ENCODE measurements around the gene ZBTB43.
"Not testable (repeated sequence)": the region's sequence is repeated elsewhere in the genome, so short reads cannot be mapped to it uniquely, and the experiment has no call there.

ZBTB43 gene, protein sequence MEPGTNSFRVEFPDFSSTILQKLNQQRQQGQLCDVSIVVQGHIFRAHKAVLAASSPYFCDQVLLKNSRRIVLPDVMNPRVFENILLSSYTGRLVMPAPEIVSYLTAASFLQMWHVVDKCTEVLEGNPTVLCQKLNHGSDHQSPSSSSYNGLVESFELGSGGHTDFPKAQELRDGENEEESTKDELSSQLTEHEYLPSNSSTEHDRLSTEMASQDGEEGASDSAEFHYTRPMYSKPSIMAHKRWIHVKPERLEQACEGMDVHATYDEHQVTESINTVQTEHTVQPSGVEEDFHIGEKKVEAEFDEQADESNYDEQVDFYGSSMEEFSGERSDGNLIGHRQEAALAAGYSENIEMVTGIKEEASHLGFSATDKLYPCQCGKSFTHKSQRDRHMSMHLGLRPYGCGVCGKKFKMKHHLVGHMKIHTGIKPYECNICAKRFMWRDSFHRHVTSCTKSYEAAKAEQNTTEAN

DNA sequence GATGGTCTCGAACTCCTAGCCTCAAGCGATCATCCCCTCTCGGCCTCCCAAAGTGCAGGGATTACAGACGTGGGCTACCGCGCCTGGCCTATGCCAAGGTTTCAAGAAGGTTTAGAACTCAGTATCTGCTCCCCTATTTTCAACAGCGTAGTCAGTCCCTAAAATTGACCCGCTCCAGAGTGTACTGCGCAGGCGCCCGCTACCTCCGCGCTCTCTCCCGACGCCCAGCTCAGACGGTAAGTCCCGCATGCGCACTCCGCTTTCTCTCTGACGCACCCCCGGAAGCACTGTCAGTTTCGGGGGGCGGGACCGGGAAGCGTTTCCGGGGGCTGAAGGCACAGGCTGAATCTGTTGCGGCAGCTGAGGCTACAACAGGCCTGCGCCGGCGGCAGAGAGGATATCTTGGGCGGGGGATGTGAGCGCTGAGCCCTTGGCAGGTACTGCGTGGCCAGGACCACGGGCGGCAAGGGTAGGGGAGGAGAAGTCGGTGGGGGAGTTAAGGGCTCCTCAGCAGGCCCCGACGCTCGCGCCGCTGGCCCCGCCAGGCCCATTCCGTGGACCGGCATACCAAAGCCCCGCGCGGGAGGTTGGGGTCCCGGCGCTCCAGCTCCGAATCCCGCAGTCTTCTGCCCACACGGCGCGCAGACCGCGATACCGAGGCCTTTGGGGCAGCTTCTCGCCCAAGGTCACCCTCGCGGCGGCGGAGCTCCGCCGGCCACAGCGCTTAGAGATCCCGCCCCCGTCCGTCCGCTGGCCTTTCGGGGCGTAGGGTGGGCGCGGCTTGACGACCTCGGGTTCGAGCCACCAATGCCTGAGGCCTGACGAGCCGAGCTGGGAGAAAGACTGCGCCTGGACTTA is at the start of gene ZBTB43:
ZBTB43 (plus strand) TSS at position 345 of the 858 bp plus-strand sequence. CDS start 27,470 bp downstream, outside the sequence.
- peak; percentile 96 for DNase-seq (ENCODE audit: low read depth in 2 of 2)

- DNase-seq (ENCODE audit: low read depth in 2 of 2), result no peak
Measured at GRCh38 chr9:126755317-126755875, 49.4 kb upstream of the ZBTB43 start.

DNA sequence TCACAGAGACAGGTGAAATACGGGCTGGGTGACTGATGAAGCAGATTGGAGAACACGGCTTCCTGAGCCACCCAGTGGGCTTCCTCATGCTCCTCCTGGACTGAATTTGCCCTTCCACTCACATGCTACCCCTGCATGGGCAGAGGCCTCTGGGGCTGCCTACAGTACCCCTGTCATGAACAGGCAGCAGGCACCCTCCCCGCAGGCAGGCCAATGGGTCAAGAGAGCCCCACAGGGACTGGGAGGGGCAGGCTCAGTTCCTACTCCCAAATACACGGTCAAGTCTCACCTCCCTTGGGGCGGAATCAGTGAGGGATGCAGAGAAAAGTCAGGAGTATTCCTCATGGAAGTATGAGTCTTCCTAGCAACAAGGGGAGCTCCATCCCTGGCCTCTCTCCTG is 48.6 kb upstream of the ZBTB43 start:
- no peak for DNase-seq (ENCODE audit: low read depth in 2 of 2)

GRCh38 chr9:126756876-126757415 is 47.9 kb upstream of the ZBTB43 start:
- DNase-seq (ENCODE audit: low read depth in 2 of 2), result no peak

GRCh38 chr9:126758916-126759585 is 45.8 kb upstream of the ZBTB43 start:
- no peak for DNase-seq (ENCODE audit: low read depth in 2 of 2)

GRCh38 chr9:126761274-126761673 is 43.6 kb upstream of the ZBTB43 start:
- DNase-seq (ENCODE audit: low read depth in 2 of 2), result no peak

DNA sequence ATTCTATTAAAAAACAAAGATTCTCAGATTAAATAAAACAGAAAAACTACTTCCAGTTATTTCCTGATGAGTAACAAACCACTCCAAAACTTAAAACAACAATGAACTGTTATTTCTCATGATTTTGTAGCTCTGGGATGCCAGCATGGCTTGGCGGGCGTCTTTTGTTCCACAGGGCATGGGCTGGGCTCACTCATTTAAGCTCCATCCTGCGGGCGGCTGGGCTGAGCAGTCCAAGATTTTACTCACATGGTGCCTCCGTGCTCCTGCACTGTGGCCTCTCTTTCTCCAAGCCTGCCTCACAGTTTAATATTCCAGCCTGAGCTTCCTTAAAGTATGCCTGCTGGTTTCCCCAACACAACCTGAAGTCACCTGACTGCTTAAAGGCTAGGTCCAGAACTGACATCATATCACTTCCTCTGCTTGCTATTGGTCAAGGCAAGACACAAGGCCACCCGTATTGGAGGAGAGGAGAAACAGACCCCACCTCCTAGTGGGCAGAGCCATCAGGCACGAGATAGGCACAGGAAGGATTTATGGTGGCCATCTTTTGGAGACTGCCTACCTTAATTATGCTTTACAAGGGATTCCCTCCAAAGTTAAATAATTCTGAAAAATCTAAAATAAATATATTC is 41.6 kb upstream of the ZBTB43 start:
- DNase-seq (ENCODE audit: low read depth in 2 of 2), result no peak

- no peak for DNase-seq (ENCODE audit: low read depth in 2 of 2)
Measured at GRCh38 chr9:126773004-126773607, 31.7 kb upstream of the ZBTB43 start.

- DNase-seq (ENCODE audit: low read depth in 2 of 2), result no peak
Measured at GRCh38 chr9:126775926-126776325, 28.9 kb upstream of the ZBTB43 start.

DNA sequence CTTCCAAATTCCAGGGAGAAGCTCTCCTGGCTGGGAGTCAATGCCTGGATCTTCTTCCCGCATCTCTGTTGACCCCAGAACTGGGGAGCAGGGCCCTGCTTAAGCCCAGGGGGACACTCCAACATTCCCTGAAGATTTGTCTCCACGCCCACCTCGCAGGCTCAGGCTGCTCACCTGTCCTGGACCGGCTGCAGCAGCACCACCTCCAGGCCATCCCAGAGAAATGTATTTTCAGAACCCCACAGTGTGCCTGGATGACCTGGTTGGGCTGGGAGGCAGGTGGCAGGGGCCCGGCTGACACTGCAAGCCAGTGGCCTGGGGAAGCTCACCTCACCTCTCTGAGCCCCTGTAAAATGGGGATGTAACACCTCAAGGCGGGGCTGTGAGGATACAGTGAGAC is 27.1 kb upstream of the ZBTB43 start:
- no peak for DNase-seq (ENCODE audit: low read depth in 2 of 2)

DNA sequence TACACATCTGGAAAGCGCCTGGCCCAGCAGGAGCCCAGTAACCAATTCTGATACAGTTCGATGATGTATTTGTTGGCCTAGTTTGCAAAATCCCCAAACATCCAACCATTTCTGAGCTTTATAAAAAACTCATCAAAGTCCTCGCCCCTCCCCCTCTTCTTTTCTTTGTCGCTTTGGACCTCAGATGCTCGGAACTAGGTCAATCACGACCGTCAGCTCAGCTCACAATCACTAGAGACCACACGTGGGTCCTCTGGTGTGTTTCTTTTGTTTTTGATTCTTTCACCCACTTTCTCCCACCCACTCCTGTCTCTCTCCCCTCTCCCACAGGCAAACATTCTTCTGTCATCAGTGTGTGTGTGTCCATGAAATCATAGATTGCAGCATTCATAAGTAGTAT is 26.7 kb upstream of the ZBTB43 start:
- no peak for DNase-seq (ENCODE audit: low read depth in 2 of 2)

DNA sequence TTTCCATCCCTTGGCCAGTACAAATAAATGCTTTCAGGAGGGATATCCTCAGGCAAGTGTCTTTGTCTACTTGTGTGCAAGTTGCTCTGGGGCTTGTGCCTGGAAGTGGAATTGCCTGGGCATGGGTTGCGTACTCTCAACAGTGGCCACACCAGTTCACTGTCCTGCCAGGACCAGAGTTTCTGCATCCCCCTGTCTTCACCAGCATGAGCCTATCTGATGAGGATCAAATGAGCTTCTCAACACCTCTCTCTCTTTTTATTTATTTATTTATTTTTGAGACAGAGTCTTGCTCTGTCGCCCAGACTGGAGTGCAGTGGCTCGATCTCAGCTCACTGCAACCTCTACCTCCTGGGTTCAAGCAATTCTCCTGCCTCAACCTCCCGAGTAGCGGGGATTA is 26.1 kb upstream of the ZBTB43 start:
- DNase-seq (ENCODE audit: low read depth in 2 of 2), result not testable (repeated sequence)

DNA sequence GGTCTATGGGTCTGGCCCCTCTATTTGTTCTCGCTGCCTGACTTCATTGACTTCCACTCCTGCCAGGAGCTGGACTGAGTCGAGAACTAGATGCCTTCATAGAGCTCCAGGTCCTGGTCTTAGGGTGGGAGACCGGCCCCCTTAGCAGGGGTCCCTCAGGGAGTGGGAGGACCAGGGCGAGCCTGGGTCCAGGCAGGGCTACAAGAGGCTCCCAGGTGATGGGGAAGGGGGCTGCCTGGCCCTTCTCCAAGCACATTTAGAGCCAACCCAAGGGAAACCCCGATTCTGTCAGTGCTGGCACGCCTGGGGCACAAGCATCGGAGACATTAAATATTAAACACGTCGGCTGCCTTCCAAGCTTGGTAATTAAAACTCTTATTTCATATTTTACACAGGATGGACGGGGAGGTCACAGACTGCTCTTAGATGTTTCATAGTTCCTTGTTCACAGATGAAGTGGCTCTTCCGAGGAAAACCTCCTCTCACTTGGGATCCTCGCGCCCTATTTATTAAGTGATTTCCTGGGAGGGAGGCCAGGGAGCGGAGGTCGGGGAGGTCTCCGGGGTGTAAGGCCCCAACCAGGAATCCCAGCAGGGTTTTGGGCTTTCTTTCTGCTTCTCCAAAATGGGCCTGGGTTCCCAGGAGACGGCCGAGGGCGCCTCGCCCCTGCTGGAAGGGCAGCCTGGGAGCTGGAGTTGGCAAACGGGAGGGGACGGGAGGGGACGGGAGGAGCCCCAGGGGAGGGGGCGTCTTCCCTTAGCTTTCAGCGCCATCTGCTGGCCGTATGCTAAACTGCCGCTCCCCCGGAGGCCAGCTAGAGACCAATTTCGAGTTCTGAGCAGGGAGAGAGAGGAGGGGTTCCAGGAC is 23.4 kb upstream of the ZBTB43 start:
- peak; percentile 46 to 62 for DNase-seq (ENCODE audit: low read depth in 2 of 2)

DNA sequence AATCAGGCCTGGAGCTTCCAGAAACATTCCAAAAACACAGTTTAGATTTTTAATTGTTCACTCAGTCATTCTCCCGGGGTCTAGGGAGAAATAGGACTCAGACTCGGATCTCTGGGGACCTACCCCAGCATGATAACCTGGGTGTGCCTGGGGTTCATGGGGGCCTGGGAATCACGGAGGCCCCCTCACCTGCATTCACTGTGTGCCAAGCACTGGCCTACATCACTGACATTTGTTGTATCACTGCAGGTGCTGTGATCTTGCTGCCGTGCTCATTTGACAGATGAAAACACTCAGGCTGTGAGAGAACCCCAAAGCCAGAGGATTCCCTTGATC is 22.8 kb upstream of the ZBTB43 start:
- no peak for DNase-seq (ENCODE audit: low read depth in 2 of 2)

DNA sequence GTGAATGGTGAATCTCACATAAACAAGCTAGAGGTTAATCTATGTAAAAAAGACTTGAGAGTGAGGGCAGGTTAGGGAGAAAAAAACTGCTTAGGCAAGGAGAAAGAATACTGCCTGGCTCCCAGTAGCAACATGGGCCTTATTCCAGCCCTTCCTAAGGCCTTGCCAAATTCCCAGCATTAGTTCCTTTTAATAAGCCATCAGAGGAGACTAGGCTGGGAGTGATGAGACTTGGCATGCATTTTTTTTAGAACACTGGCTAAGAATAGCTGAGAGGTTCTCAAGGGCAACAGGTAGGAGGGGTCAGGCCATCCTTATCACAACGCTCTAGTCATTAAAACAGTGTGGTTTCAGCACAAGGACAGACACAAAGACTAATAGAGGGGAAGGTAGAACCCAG is 20.9 kb upstream of the ZBTB43 start:
- no peak for DNase-seq (ENCODE audit: low read depth in 2 of 2)

DNA sequence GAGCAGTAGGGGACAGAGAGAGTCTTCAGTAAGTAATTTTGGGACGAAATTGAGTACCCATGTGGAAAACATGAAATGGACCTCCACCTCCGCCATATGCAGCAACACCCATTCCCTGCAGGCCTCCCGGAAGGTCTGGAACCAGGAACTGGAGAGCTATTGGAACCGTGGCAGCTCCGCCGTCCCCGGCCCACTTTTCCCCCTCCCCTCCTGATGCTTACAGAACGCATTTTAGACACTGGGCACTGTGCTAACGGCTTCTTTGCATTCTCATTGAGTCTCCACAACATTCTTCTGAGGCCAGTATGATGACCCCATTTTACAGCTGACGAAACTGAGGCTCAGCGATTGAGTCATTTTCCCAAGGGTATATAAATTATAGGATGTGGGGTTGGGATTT is 20.4 kb upstream of the ZBTB43 start:
- DNase-seq (ENCODE audit: low read depth in 2 of 2), result no peak

GRCh38 chr9:126784841-126785240 is 20.0 kb upstream of the ZBTB43 start:
- not testable (repeated sequence) for DNase-seq (ENCODE audit: low read depth in 2 of 2)

- DNase-seq (ENCODE audit: low read depth in 2 of 2), result no peak
Measured at GRCh38 chr9:126788046-126788445, 16.8 kb upstream of the ZBTB43 start.

- no peak for DNase-seq (ENCODE audit: low read depth in 2 of 2)
Measured at GRCh38 chr9:126788634-126789349, 16.0 kb upstream of the ZBTB43 start.

Measured in stimulated activated CD8-positive, alpha-beta memory T cell treated with anti-CD3 and anti-CD28 coated beads, Interleukin-7, amount 100 ng/mL, for 4 hours (primary cell).